ENCODE measurements around the gene INPP5B. TPM values are rescaled to one million over a fixed set of nuclear protein-coding genes. Genes with fewer than 3 reads are reported as not detected.
A peak's percentile ranks its signal among the peaks of the same experiment; 100 is the strongest.

INPP5B gene
- total and polyA plus RNA-seq, 9 of the 15 experiments (the other 6 are each of a cell fraction or from before 2014, with no cell fraction given), result 14.1 to 28.7 (median 20.9) TPM

GRCh38 chr1:37884145-37884544, 62.7 kb downstream of the INPP5B start:
- BruUV-seq (replicated peaks), result TSS peak; percentile 23
- H3K9me3 ChIP-seq (replicated peaks; ENCODE audit: control insufficient read depth, insufficient read depth, low read depth, low read length), result no peaks in the 10 kb centered on the region
- no peaks in the 10 kb centered on the region for H3K9me1 ChIP-seq (ENCODE audit: control insufficient read depth, insufficient read depth, low read length)
- FAIRE-seq (no peak), ATAC-seq (no peak), DNase-seq (ENCODE audit: extremely low read depth in 1 of 4, low spot score in 3 of 4) (no peak)
- no peak overlapping the region for H3K9ac ChIP-seq (ENCODE audit: insufficient read depth in 1 of 2, low read depth in 2 of 2, low read length in 2 of 2)
- no peaks in the 10 kb centered on the region for H3K79me2 ChIP-seq (ENCODE audit: control insufficient read depth, insufficient read depth, low read length)
- H3K27me3 ChIP-seq (ENCODE audit: control insufficient read depth in 2 of 2, insufficient read depth in 2 of 2, low read length in 2 of 2), result no peaks in the 10 kb centered on the region
- no peak for TF ChIP-seq PPARD (CRISPR knock-in tag; IDR thresholded peaks at IDR 0.05)
- TF ChIP-seq KDM1A (IDR thresholded peaks at IDR 0.05), result peak in 1 of 2 experiments; percentile 35; a peak in 1 of 4 replicates
- no peak for TF ChIP-seq SP2 (IDR thresholded peaks at IDR 0.05; ENCODE audit: extremely low read depth, low read depth, low read length, poor library complexity, severe bottlenecking)
- TF ChIP-seq NCOA1 (IDR thresholded peaks at IDR 0.05; ENCODE audit: low read depth), result peak; percentile 31; the same call in 1 of the 2 replicates
- 0 out of 4 replicates have a peak, but pooled peaks of 1 of the 2 experiments have one; percentile 40 for TF ChIP-seq HDAC1 (IDR thresholded peaks at IDR 0.05)
- 0 out of 4 replicates have a peak, but pooled peaks of 1 of the 2 experiments have one; percentile 42 for TF ChIP-seq RCOR1 (IDR thresholded peaks at IDR 0.05; ENCODE audit: borderline replicate concordance in 1 of 2, low read depth in 2 of 2, low read length in 2 of 2)
- no peak for TF ChIP-seq CHD4 (IDR thresholded peaks at IDR 0.05; ENCODE audit: insufficient read depth, insufficient replicate concordance, low read depth, low read length, poor library complexity, severe bottlenecking)
- TF ChIP-seq SMARCE1 (IDR thresholded peaks at IDR 0.05), result 0 out of 2 replicates have a peak, but pooled peaks have one; percentile 7
- TF ChIP-seq ZNF239 (CRISPR knock-in tag; IDR thresholded peaks at IDR 0.05), result no peak
- TF ChIP-seq TAL1 (IDR thresholded peaks at IDR 0.05), result 0 out of 2 replicates have a peak, but pooled peaks have one; percentile 5
- in situ Hi-C loops (cut with MboI) (no loop called here), intact Hi-C loops (cut with micrococcal nuclease) (no loop called here)
- ChIA-PET CTCF (ENCODE audit: low intra/inter-chr PET ratio) (no interaction called here), POLR2A (interaction anchor here (0.6 to 1.7 kb wide), 5 partner anchors 12 to 193 kb away, joined by 3 to 6 read pairs (median 3); partner anchors contain the start of gene SF3A3)
- no peak overlapping the region for H3K4me3 ChIP-seq
- H3K4me2 ChIP-seq (ENCODE audit: insufficient read depth, low read length), result no peak overlapping the region
- H3K36me3 ChIP-seq (ENCODE audit: control insufficient read depth, insufficient read depth, low read length), result peaks cover 77% of the 10 kb centered on the region
- no peaks in the 10 kb centered on the region for H4K20me1 ChIP-seq (replicated peaks; ENCODE audit: control insufficient read depth, insufficient read depth, low read length)
- H3K4me1 ChIP-seq (replicated peaks in 1 of 2; ENCODE audit: control insufficient read depth in 2 of 2, insufficient read depth in 2 of 2, low read length in 2 of 2), result peaks cover 4 to 6% of the 10 kb centered on the region in 2 experiments; a peak in 2 of 5 replicates
- no peak overlapping the region for H2AFZ ChIP-seq (ENCODE audit: low read depth, low read length)
- WGBS (ENCODE audit: insufficient coverage, low coverage, missing lambda C conversion rate), result 50% methylated on average over 3 of the region's 3 CpGs
- H3K27ac ChIP-seq (ENCODE audit: extremely low read depth, low read depth, low read length), result no peak overlapping the region

Data from K562 (cell line).